HEK293 (cell line): Measurements from ENCODE around the gene GMEB2.

ENCODE experiments used
- BCL11A ChIP-seq: fragments of 450-650 bp; formaldehyde crosslinking; IDR thresholded peaks from 2 replicates; pipeline ENCODE4 v1.5.1; 2016; ENCODE audit warnings: low read depth, missing biosample characterization, missing genetic modification characterization
- CTCF ChIP-seq: fragments of 450-650 bp; formaldehyde crosslinking; IDR thresholded peaks from 2 replicates; pipeline ENCODE4 v1.5.1; 2016; ENCODE audit warnings: missing biosample characterization, missing genetic modification characterization
- FEZF1 ChIP-seq: fragments of 450-650 bp; formaldehyde crosslinking; IDR thresholded peaks from 2 replicates; pipeline ENCODE4 v1.5.1; 2016; ENCODE audit warnings: missing biosample characterization, missing genetic modification characterization
- GLIS2 ChIP-seq: fragments of 450-650 bp; formaldehyde crosslinking; IDR thresholded peaks from 2 replicates; pipeline ENCODE4 v1.5.1; 2016; ENCODE audit warnings: missing biosample characterization, missing genetic modification characterization
- HIC1 ChIP-seq: fragments of 450-650 bp; formaldehyde crosslinking; IDR thresholded peaks from 2 replicates; pipeline ENCODE4 v1.5.1; 2016; ENCODE audit warnings: missing biosample characterization, missing genetic modification characterization
- HOXD13 ChIP-seq: sonication (generic); formaldehyde crosslinking; IDR thresholded peaks from 2 replicates; pipeline ENCODE4 v1.8.0; 2022; ENCODE audit warnings: missing genetic modification reagents, borderline replicate concordance
- IKZF3 ChIP-seq: fragments of 450-650 bp; IDR thresholded peaks from 2 replicates; pipeline ENCODE4 v1.5.0; 2018; ENCODE audit warnings: missing biosample characterization, mild to moderate bottlenecking, missing genetic modification characterization, moderate library complexity
- KLF8 ChIP-seq: fragments of 450-650 bp; formaldehyde crosslinking; IDR thresholded peaks from 2 replicates; pipeline ENCODE4 v1.5.1; 2016; ENCODE audit warnings: missing biosample characterization, missing genetic modification characterization
- MEIS1 ChIP-seq: sonication (generic); formaldehyde crosslinking; IDR thresholded peaks from 2 replicates; pipeline ENCODE4 v1.8.1; 2022; ENCODE audit warnings: missing genetic modification reagents, mild to moderate bottlenecking, borderline replicate concordance
- OVOL3 ChIP-seq: fragments of 450-650 bp; formaldehyde crosslinking; IDR thresholded peaks from 2 replicates; pipeline ENCODE4 v1.5.1; 2016; ENCODE audit warnings: missing biosample characterization, missing genetic modification characterization
- ZBTB11 ChIP-seq: fragments of 450-650 bp; formaldehyde crosslinking; conservative IDR thresholded peaks from 2 replicates; pipeline ENCODE4 v1.5.1; 2016; ENCODE audit warnings: low read depth, missing biosample characterization, missing genetic modification characterization
- ZEB2 ChIP-seq: fragments of 450-650 bp; formaldehyde crosslinking; IDR thresholded peaks from 2 replicates; pipeline ENCODE4 v1.5.1; 2016; ENCODE audit warnings: missing biosample characterization, missing genetic modification characterization
- ZFHX2 ChIP-seq: fragments of 450-650 bp; formaldehyde crosslinking; conservative IDR thresholded peaks from 2 replicates; pipeline ENCODE4 v1.5.1; 2016; ENCODE audit warnings: missing biosample characterization, missing genetic modification characterization
- ZFP41 ChIP-seq: fragments of 450-650 bp; formaldehyde crosslinking; IDR thresholded peaks from 2 replicates; pipeline ENCODE4 v1.5.1; 2016; ENCODE audit warnings: missing biosample characterization, missing genetic modification characterization, borderline replicate concordance
- ZNF138 ChIP-seq: fragments of 450-650 bp; formaldehyde crosslinking; IDR thresholded peaks from 2 replicates; pipeline ENCODE4 v1.5.1; 2016; ENCODE audit warnings: missing biosample characterization, missing genetic modification characterization, borderline replicate concordance
- ZNF174 ChIP-seq: fragments of 450-650 bp; formaldehyde crosslinking; IDR thresholded peaks from 2 replicates; pipeline ENCODE4 v1.5.0; 2017; ENCODE audit warnings: missing biosample characterization, mild to moderate bottlenecking, missing genetic modification characterization
- ZNF184 ChIP-seq: fragments of 450-650 bp; IDR thresholded peaks from 2 replicates; pipeline ENCODE4 v1.5.1; 2018; ENCODE audit warnings: missing biosample characterization, mild to moderate bottlenecking, missing genetic modification characterization
- ZNF221 ChIP-seq: fragments of 450-650 bp; formaldehyde crosslinking; IDR thresholded peaks from 2 replicates; pipeline ENCODE4 v1.5.1; 2017; ENCODE audit warnings: missing biosample characterization, missing genetic modification characterization, borderline replicate concordance
- ZNF404 ChIP-seq: fragments of 450-650 bp; formaldehyde crosslinking; IDR thresholded peaks from 2 replicates; pipeline ENCODE4 v1.5.1; 2017; ENCODE audit warnings: missing biosample characterization, missing genetic modification characterization
- ZNF416 ChIP-seq: fragments of 450-650 bp; formaldehyde crosslinking; IDR thresholded peaks from 2 replicates; pipeline ENCODE4 v1.5.1; 2016; ENCODE audit warnings: missing biosample characterization, missing genetic modification characterization
- ZNF510 ChIP-seq: fragments of 450-650 bp; formaldehyde crosslinking; IDR thresholded peaks from 2 replicates; pipeline ENCODE4 v1.5.1; 2018; ENCODE audit warnings: mild to moderate bottlenecking, missing genetic modification characterization, missing biosample characterization; ENCODE audit not compliant: insufficient replicate concordance
- ZNF513 ChIP-seq: fragments of 450-650 bp; IDR thresholded peaks from 2 replicates; pipeline ENCODE4 v1.5.1; 2018; ENCODE audit warnings: missing biosample characterization, missing genetic modification characterization
- ZNF529 ChIP-seq: fragments of 450-650 bp; formaldehyde crosslinking; IDR thresholded peaks from 2 replicates; pipeline ENCODE4 v1.5.1; 2017; ENCODE audit warnings: missing genetic modification characterization, missing biosample characterization; ENCODE audit not compliant: insufficient replicate concordance
- ZNF548 ChIP-seq: fragments of 450-650 bp; formaldehyde crosslinking; IDR thresholded peaks from 2 replicates; pipeline ENCODE4 v1.5.1; 2016; ENCODE audit warnings: missing biosample characterization, missing genetic modification characterization
- ZNF596 ChIP-seq: fragments of 450-650 bp; IDR thresholded peaks from 2 replicates; pipeline ENCODE4 v1.5.0; 2018; ENCODE audit warnings: missing biosample characterization, mild to moderate bottlenecking, missing genetic modification characterization, moderate library complexity
- ZNF629 ChIP-seq: fragments of 450-650 bp; formaldehyde crosslinking; IDR thresholded peaks from 2 replicates; pipeline ENCODE4 v1.5.1; 2017; ENCODE audit warnings: missing biosample characterization, missing genetic modification characterization
- ZNF660 ChIP-seq: fragments of 450-650 bp; IDR thresholded peaks from 2 replicates; pipeline ENCODE4 v1.5.1; 2018; ENCODE audit warnings: missing biosample characterization, mild to moderate bottlenecking, missing genetic modification characterization
- ZNF670 ChIP-seq: fragments of 450-650 bp; formaldehyde crosslinking; IDR thresholded peaks from 2 replicates; pipeline ENCODE4 v1.5.1; 2016; ENCODE audit warnings: missing biosample characterization, missing genetic modification characterization, low read depth
- ZNF701 ChIP-seq: fragments of 450-650 bp; formaldehyde crosslinking; IDR thresholded peaks from 2 replicates; pipeline ENCODE4 v1.5.1; 2016; ENCODE audit warnings: missing biosample characterization, missing genetic modification characterization
- ZNF768 ChIP-seq: fragments of 450-650 bp; formaldehyde crosslinking; IDR thresholded peaks from 2 replicates; pipeline ENCODE4 v1.5.1; 2018; ENCODE audit warnings: missing biosample characterization, mild to moderate bottlenecking, missing genetic modification characterization
- ZNF785 ChIP-seq: fragments of 450-650 bp; formaldehyde crosslinking; IDR thresholded peaks from 2 replicates; pipeline ENCODE4 v1.5.1; 2016; ENCODE audit warnings: missing biosample characterization, missing genetic modification characterization

The GMEB2 gene

GRCh38 chr20:63653041-63653973 is 26.4 kb upstream of the GMEB2 start, which contains the start of gene STMN3 (continued):
- no peak for TF ChIP-seq ZNF184 (tag by site-specific recombination)
- no peak for TF ChIP-seq ZNF660 (tag by site-specific recombination)
- no peak for TF ChIP-seq ZNF768 (tag by site-specific recombination)
- peak; percentile 94 for TF ChIP-seq GLIS2
- no peak for TF ChIP-seq ZNF404 (tag by site-specific recombination)
- no peak for TF ChIP-seq FEZF1 (tag by site-specific recombination)
- TF ChIP-seq ZFHX2 (tag by site-specific recombination) = peak; percentile 74
- TF ChIP-seq ZNF785 = no peak
- TF ChIP-seq ZEB2 = 0 out of 2 replicates have a peak, but pooled peaks have one; percentile 69
- no peak for TF ChIP-seq ZFP41
- no peak for TF ChIP-seq ZNF701 (tag by site-specific recombination)
- no peak for TF ChIP-seq ZNF670 (tag by site-specific recombination)
- no peak for TF ChIP-seq ZNF529 (tag by site-specific recombination)
- no peak for TF ChIP-seq ZNF510 (tag by site-specific recombination)
- no peak for TF ChIP-seq ZNF174
- TF ChIP-seq ZNF221 (tag by site-specific recombination) = no peak
- TF ChIP-seq BCL11A (tag by site-specific recombination) = no peak; the same call in none of the 2 replicates
- no peak for TF ChIP-seq HOXD13 (CRISPR knock-in tag)
- no peak for TF ChIP-seq ZNF138 (tag by site-specific recombination)
- peak; percentile 72 for TF ChIP-seq ZNF596
- peak; percentile 59 for TF ChIP-seq ZBTB11 (tag by site-specific recombination)
- no peak for TF ChIP-seq CTCF
- TF ChIP-seq ZNF629 (tag by site-specific recombination) = 0 out of 2 replicates have a peak, but pooled peaks have one; percentile 43
- no peak for TF ChIP-seq ZNF416 (tag by site-specific recombination)
- TF ChIP-seq HIC1 (tag by site-specific recombination) = no peak
- no peak for TF ChIP-seq IKZF3 (tag by site-specific recombination)
- TF ChIP-seq ZNF548 (tag by site-specific recombination) = no peak
- peak; percentile 77 for TF ChIP-seq ZNF513
- no peak for TF ChIP-seq OVOL3 (tag by site-specific recombination)
- TF ChIP-seq MEIS1 = no peak
- peak; percentile 36 for TF ChIP-seq KLF8 (tag by site-specific recombination)
